Activated CD4-positive, alpha-beta T cell treated with anti-CD3 and anti-CD28 coated beads, Interleukin-10, Interleukin-2, amounts not matched to agents 100 ng/mL and 50 ng/mL, durations not matched to agents 16 hours and 8 hours (primary cell): ENCODE data around the gene SCO2.
A peak's percentile ranks its signal among the peaks of the same experiment; 100 is the strongest.

ENCODE experiments used
- DNase-seq: peaks from one replicate; pipeline ENCODE4 v3.0.0-alpha.2; 2020

The SCO2 gene

GRCh38 chr22:50489363-50490243, 35.8 kb downstream of the SCO2 start:
- DNase-seq = no peak

- no peak for DNase-seq
Observed at GRCh38 chr22:50488886-50489285, 36.5 kb downstream of the SCO2 start.

- no peak for DNase-seq
Observed at GRCh38 chr22:50488006-50488677, 37.3 kb downstream of the SCO2 start.

GRCh38 chr22:50487290-50488005, 38.0 kb downstream of the SCO2 start:
- no peak for DNase-seq

GRCh38 chr22:50486561-50487289, 38.7 kb downstream of the SCO2 start, which contains the start of gene MIOX:
TSS of gene MIOX (plus strand) at chr22:50486859. CDS start at chr22:50486898, 39 bp downstream.
- no peak for DNase-seq

GRCh38 chr22:50485221-50486131, 39.9 kb downstream of the SCO2 start:
- DNase-seq = no peak

GRCh38 chr22:50483977-50484853, 41.2 kb downstream of the SCO2 start:
- no peak for DNase-seq

- no peak for DNase-seq
Observed at GRCh38 chr22:50483556-50483955, 41.8 kb downstream of the SCO2 start.

- no peak for DNase-seq
Observed at GRCh38 chr22:50483106-50483505, 42.3 kb downstream of the SCO2 start.

GRCh38 chr22:50482107-50483074, 43.0 kb downstream of the SCO2 start:
- no peak for DNase-seq

GRCh38 chr22:50481440-50482106, 43.8 kb downstream of the SCO2 start, which contains the start of gene ADM2:
TSS of gene ADM2 (plus strand) at chr22:50481543. CDS start at chr22:50481848, 305 bp downstream.
- DNase-seq = peak; percentile 58

GRCh38 chr22:50481045-50481439, 44.4 kb downstream of the SCO2 start:
- no peak for DNase-seq

- DNase-seq = no peak
Observed at GRCh38 chr22:50479721-50480120, 45.7 kb downstream of the SCO2 start.

GRCh38 chr22:50477923-50478322, 47.5 kb downstream of the SCO2 start:
- DNase-seq = no peak

GRCh38 chr22:50476868-50477267, 48.5 kb downstream of the SCO2 start:
- DNase-seq = no peak

- DNase-seq = no peak
Observed at GRCh38 chr22:50475652-50476002, 49.8 kb downstream of the SCO2 start.

- peak; percentile 95 for DNase-seq
Observed at GRCh38 chr22:50474710-50475651, 50.4 kb downstream of the SCO2 start, which contains the start of gene SBF1. TSS of gene SBF1 (minus strand) at chr22:50475035. CDS start at chr22:50474840, 195 bp downstream.
